Right lobe of liver (tissue), 6 donors: ENCODE measurements around the gene CRB3. TPM values are rescaled to one million over a fixed set of nuclear protein-coding genes. Genes with fewer than 3 reads are reported as not detected.
A peak's percentile ranks its signal among the peaks of the same experiment; 100 is the strongest.

Source experiments
- ATAC-seq, 4 donors: fragments of 200-7000 bp; cut with Tn5 transposase; one replicate each; pipeline ENCODE4 v1.9.1; 2020; ENCODE audit warnings: mild to moderate bottlenecking in 4 of 4, moderate library complexity in 4 of 4
- DNase-seq, 3 donors: peaks; one replicate each; pipeline ENCODE4 v3.0.0-alpha.2; 2020
- H3K27ac ChIP-seq, 3 donors: fragments of 200-600 bp; one replicate each; pipeline ENCODE4 v1.8.0; 2022
- H3K27me3 ChIP-seq, 2 donors: fragments of 200-600 bp; one replicate each; pipeline ENCODE4 v1.8.0; 2022
- H3K36me3 ChIP-seq, 4 donors: fragments of 200-600 bp; sonication (generic) in 1 of 4; one replicate each; pipeline versions ENCODE4 v1.5.1 to v1.8.0; 2017 to 2022; ENCODE audit warnings: control low read depth in 1 of 4
- H3K4me1 ChIP-seq, 4 donors: fragments of 200-600 bp; sonication (generic) in 1 of 4; one replicate each; pipeline versions ENCODE4 v1.5.1 to v1.8.0; 2017 to 2022; ENCODE audit warnings: control low read depth in 1 of 4
- H3K4me3 ChIP-seq, 3 donors: fragments of 200-600 bp; one replicate each; pipeline ENCODE4 v1.8.0; 2022
- H3K9me3 ChIP-seq, 4 donors: fragments of 200-600 bp; sonication (generic) in 1 of 4; one replicate each; pipeline versions ENCODE4 v1.5.1 to v1.8.0; 2017 to 2022; ENCODE audit warnings: control low read depth in 1 of 4
- CTCF ChIP-seq, 4 donors: fragments of 200-600 bp in 3 of 4; fragments of 450-650 bp in 1 of 4; IDR thresholded peaks; one replicate each; pipeline versions ENCODE4 v1.5.1 to v1.8.0; 2016 to 2022; ENCODE audit warnings: antibody characterized with exemption in 4 of 4, mild to moderate bottlenecking in 2 of 4
- POLR2A ChIP-seq: fragments of 450-650 bp; IDR thresholded peaks from one replicate; pipeline ENCODE4 v1.6.1; 2017; ENCODE audit warnings: antibody characterized with exemption, mild to moderate bottlenecking
- WGBS: methylation state at CpG from one replicate; pipeline ENCODE4 v1.1.6; 2018; ENCODE audit warnings: low coverage, low lambda C conversion rate; ENCODE audit not compliant: insufficient coverage; ENCODE audit errors: missing lambda C conversion rate; 5-methylcytosine and 5-hydroxymethylcytosine counted together
- intact Hi-C, 2 donors: fragments of 100-400 bp; cut with DNase I; formaldehyde crosslinking; loops; one replicate each; pipeline versions ENCODE4 v1.11.2 to v1.14.1; 2022
- total RNA-seq, 6 experiments: library from RNA; depleted of rRNA in 2 of 6; stranded (reverse); fragments of >200 nt in 2 of 6; fragmentation: NEBNext Ultra II Directional in 3 of 6; extraction: Animal tissue kit (Norgen Biotek cat#: 25700) in 3 of 6; gene quantifications; one replicate each; pipeline versions ENCODE4 v1.1.0 to v1.2.4, GENCODE V29; 2016 to 2023
- donor health status: DM: no; HTN: yes; CAD: no.
- donor health status: DM: no; HTN: no; CAD: no.
- donor health status: DM: no; HTN: no; CAD: no.
- donor health status: DM: no; HTN: yes; CAD: no.
- donor health status: DM: no; HTN: yes; CAD: no.

The CRB3 gene
- total RNA-seq, 6 experiments from 2014 or later, result 20.6 to 56.1 (median 23.0) TPM

GRCh38 chr19:6476896-6477431 is 12.9 kb downstream of the CRB3 start:
- no peak for DNase-seq

GRCh38 chr19:6478815-6479214 is 14.7 kb downstream of the CRB3 start:
- Histone ChIP-seq H3K4me1 (no peaks in the 10 kb centered on the region), H3K4me3 (no peak overlapping the region), H3K9me3 (no peaks in the 10 kb centered on the region), H3K36me3 (no peaks in the 10 kb centered on the region), H3K27me3 (no peaks in the 10 kb centered on the region), H3K27ac (no peak overlapping the region)
- no peak for DNase-seq
- no peak for TF ChIP-seq CTCF (IDR thresholded peaks at IDR 0.05)
- no peak for TF ChIP-seq POLR2A
- WGBS, result no CpG with 5 or more reads among the region's 13 CpGs
- ATAC-seq, result no peak
- intact Hi-C loops, result no loop called here

More at GRCh38 chr19:6476896-6477431, 12.9 kb downstream of the CRB3 start:
- Histone ChIP-seq H3K27me3 (no peaks in the 10 kb centered on the region), H3K27ac (no peak overlapping the region), H3K36me3 (no peaks in the 10 kb centered on the region), H3K4me1 (no peaks in the 10 kb centered on the region), H3K4me3 (peak overlapping the region in 2 of 3 donors; percentile 35 to 42), H3K9me3 (no peaks in the 10 kb centered on the region)
- TF ChIP-seq POLR2A, result no peak
- TF ChIP-seq CTCF (IDR thresholded peaks at IDR 0.05), result no peak
- intact Hi-C loops, result no loop called here
- ATAC-seq, result no peak
- 42% methylated on average over 13 of the region's 29 CpGs for whole genome bisulfite sequencing

- WGBS, result 87% methylated on average over 2 of the region's 7 CpGs
- Histone ChIP-seq H3K27me3 (no peaks in the 10 kb centered on the region), H3K4me3 (no peak overlapping the region), H3K27ac (no peak overlapping the region), H3K9me3 (no peaks in the 10 kb centered on the region), H3K4me1 (no peaks in the 10 kb centered on the region), H3K36me3 (no peaks in the 10 kb centered on the region)
- DNase-seq (no peak), ATAC-seq (no peak)
- TF ChIP-seq CTCF (IDR thresholded peaks at IDR 0.05) (no peak), POLR2A (no peak)
- intact Hi-C loops, result no loop called here
Measured at GRCh38 chr19:6479836-6480398, 15.8 kb downstream of the CRB3 start.

GRCh38 chr19:6480848-6481415 is 16.9 kb downstream of the CRB3 start:
- no peak for DNase-seq
- Histone ChIP-seq H3K4me3 (peak overlapping the region; percentile 22 to 32 (median 23)), H3K27me3 (no peaks in the 10 kb centered on the region), H3K36me3 (no peaks in the 10 kb centered on the region), H3K4me1 (no peaks in the 10 kb centered on the region), H3K27ac (peak overlapping the region in 1 of 3 donors; percentile 49), H3K9me3 (peaks cover 0 to 2% (median 0%) of the 10 kb centered on the region in 4 donors)
- ATAC-seq, result no peak
- intact Hi-C loops, result no loop called here
- TF ChIP-seq CTCF (IDR thresholded peaks at IDR 0.05) (no peak), POLR2A (no peak)
- WGBS, result 60% methylated on average over 8 of the region's 10 CpGs
